OCI-LY3 (cell line): ENCODE results near the gene ZNF804A.
A peak's percentile ranks its signal among the peaks of the same experiment; 100 is the strongest.

Source experiments
- H2AFZ ChIP-seq: fragments of 200-600, 300-600 bp; shearing (Covaris generic); 2 replicates; pipeline ENCODE4 v1.6.0; 2014; ENCODE audit warnings: antibody characterized with exemption, low read depth, low read length
- H3K27ac ChIP-seq: fragments of 200-600, 300-600 bp; sonication (generic); 2 replicates; pipeline ENCODE4 v1.5.1; 2014; ENCODE audit warnings: mild to moderate bottlenecking, low read length, moderate library complexity, mixed read lengths
- H3K27me3 ChIP-seq: fragments of 200-600, 300-600 bp; sonication (generic); 2 replicates; pipeline ENCODE4 v1.6.1; 2014; ENCODE audit warnings: low read depth, low read length, mixed read lengths
- H3K36me3 ChIP-seq: fragments of 200-600, 300-600 bp; sonication (generic); replicated peaks from 2 replicates; pipeline ENCODE3; 2014; ENCODE audit warnings: low read depth, low read length, mixed read lengths
- H3K4me1 ChIP-seq: fragments of 300-600, 200-600 bp; sonication (generic); 2 replicates; pipeline ENCODE4 v1.6.1; 2014; ENCODE audit warnings: low read length, mixed read lengths
- H3K4me2 ChIP-seq: fragments of 200-600, 300-600 bp; sonication (generic); 2 replicates; pipeline ENCODE4 v1.6.1; 2014; ENCODE audit warnings: low read length, mixed read lengths
- H3K4me3 ChIP-seq: fragments of 300-600, 200-600 bp; sonication (generic); 2 replicates; pipeline ENCODE4 v1.5.1; 2014; ENCODE audit warnings: antibody characterized with exemption, mild to moderate bottlenecking, low read length, moderate library complexity
- H3K79me2 ChIP-seq: fragments of 300-600, 200-600 bp; shearing (Covaris generic); 2 replicates; pipeline ENCODE4 v1.6.1; 2014; ENCODE audit warnings: mild to moderate bottlenecking, low read length, mixed read lengths
- H3K9ac ChIP-seq: fragments of 300-600, 200-600 bp; shearing (Covaris generic); 2 replicates; pipeline ENCODE4 v1.6.0; 2014; ENCODE audit warnings: mild to moderate bottlenecking, low read length, moderate library complexity
- H3K9me3 ChIP-seq: fragments of 200-600, 300-600 bp; shearing (Covaris generic); 2 replicates; pipeline ENCODE4 v1.6.1; 2014; ENCODE audit warnings: low read length, mixed read lengths; ENCODE audit not compliant: insufficient read depth
- H4K20me1 ChIP-seq: fragments of 200-600, 300-600 bp; sonication (generic); 2 replicates; pipeline ENCODE4 v1.6.1; 2016; ENCODE audit warnings: low read length, mixed read lengths; ENCODE audit not compliant: insufficient read depth
- CTCF ChIP-seq: fragments of 200-600, 300-600 bp; sonication (generic); IDR thresholded peaks from 2 replicates; pipeline ENCODE4 v1.5.1; 2014; ENCODE audit warnings: antibody characterized with exemption, low read length, low read depth
- EZH2phosphoT487 ChIP-seq: fragments of 200-600 bp; shearing (Covaris generic); IDR thresholded peaks from 2 replicates; pipeline ENCODE4 v1.6.1; 2018; ENCODE audit warnings: antibody characterized with exemption, mixed run types, low read depth

Gene ZNF804A

GRCh38 chr2:184637781-184638180, 39.5 kb downstream of the ZNF804A start:
- H3K4me3 ChIP-seq, result no peak overlapping the region
- H3K27ac ChIP-seq, result no peak overlapping the region
- no peak overlapping the region for H3K4me2 ChIP-seq
- H3K9ac ChIP-seq, result no peak overlapping the region
- H4K20me1 ChIP-seq, result peaks cover 44% of the 10 kb centered on the region
- no peak overlapping the region for H2AFZ ChIP-seq
- no peaks in the 10 kb centered on the region for H3K4me1 ChIP-seq
- no peaks in the 10 kb centered on the region for H3K9me3 ChIP-seq
- no peaks in the 10 kb centered on the region for H3K27me3 ChIP-seq
- peaks cover 80% of the 10 kb centered on the region for H3K79me2 ChIP-seq
- peaks cover 5% of the 10 kb centered on the region for H3K36me3 ChIP-seq
- TF ChIP-seq CTCF, result no peak
- TF ChIP-seq EZH2phosphoT487, result no peak

GRCh38 chr2:184644685-184645084, 46.4 kb downstream of the ZNF804A start:
- H3K27ac ChIP-seq, result no peak overlapping the region
- H3K79me2 ChIP-seq, result peaks cover 45% of the 10 kb centered on the region
- H3K9me3 ChIP-seq, result no peaks in the 10 kb centered on the region
- no peaks in the 10 kb centered on the region for H3K27me3 ChIP-seq
- peaks cover 11% of the 10 kb centered on the region for H3K4me1 ChIP-seq
- H3K36me3 ChIP-seq, result peaks cover 13% of the 10 kb centered on the region
- TF ChIP-seq EZH2phosphoT487 (no peak), CTCF (peak; percentile 24; the same call in 1 of the 2 replicates)
- H2AFZ ChIP-seq, result no peak overlapping the region
- no peak overlapping the region for H3K4me2 ChIP-seq
- peaks cover 15% of the 10 kb centered on the region for H4K20me1 ChIP-seq
- no peak overlapping the region for H3K4me3 ChIP-seq
- H3K9ac ChIP-seq, result no peak overlapping the region

- no peaks in the 10 kb centered on the region for H3K9me3 ChIP-seq
- TF ChIP-seq EZH2phosphoT487 (no peak), CTCF (no peak)
- peaks cover 11% of the 10 kb centered on the region for H3K4me1 ChIP-seq
- peaks cover 13% of the 10 kb centered on the region for H4K20me1 ChIP-seq
- peaks cover 41% of the 10 kb centered on the region for H3K79me2 ChIP-seq
- no peak overlapping the region for H2AFZ ChIP-seq
- H3K36me3 ChIP-seq, result peaks cover 15% of the 10 kb centered on the region
- H3K27me3 ChIP-seq, result no peaks in the 10 kb centered on the region
- H3K4me3 ChIP-seq, result peak overlapping the region; percentile 4; the same call in 1 of the 2 replicates
- H3K9ac ChIP-seq, result no peak overlapping the region
- H3K27ac ChIP-seq, result no peak overlapping the region
- peak overlapping the region; percentile 44 for H3K4me2 ChIP-seq
These were observed 47.8 kb downstream of the ZNF804A start for GRCh38 chr2:184646177-184646576.

- TF ChIP-seq CTCF, result no peak
- TF ChIP-seq EZH2phosphoT487, result no peak
- Histone ChIP-seq H3K9ac (no peak overlapping the region), H2AFZ (no peak overlapping the region), H3K9me3 (no peaks in the 10 kb centered on the region), H3K36me3 (peaks cover 15% of the 10 kb centered on the region), H3K27me3 (no peaks in the 10 kb centered on the region), H3K4me2 (peak overlapping the region; percentile 44; the same call in 1 of the 2 replicates), H4K20me1 (peaks cover 12% of the 10 kb centered on the region), H3K4me3 (no peak overlapping the region), H3K79me2 (peaks cover 38% of the 10 kb centered on the region), H3K4me1 (peaks cover 11% of the 10 kb centered on the region), H3K27ac (no peak overlapping the region)
These were observed 48.3 kb downstream of the ZNF804A start for GRCh38 chr2:184646593-184646992.
